SK-N-SH (cell line): Measurements from ENCODE around the gene NUFIP1. TPM values are rescaled to one million over a fixed set of nuclear protein-coding genes. Genes with fewer than 3 reads are reported as not detected.
A peak's percentile ranks its signal among the peaks of the same experiment; 100 is the strongest.

Experiments used
- CTCF ChIA-PET: fragments of 300-600, 350-600 bp; formaldehyde crosslinking; extraction: SDS; loops from one replicate; lab custom pipeline; 2021; lab: Yijun Ruan, JAX
- POLR2A ChIA-PET: fragments of 350-600 bp; sonication (Branson Sonifier 250); formaldehyde crosslinking; extraction: SDS; loops from one replicate; lab custom pipeline; 2020; ENCODE audit warnings: antibody characterized with exemption, inconsistent platforms; lab: Yijun Ruan, JAX
- DNase-seq: peaks from one replicate; pipeline ENCODE4 v3.0.0; 2012
- H2AFZ ChIP-seq: fragments of 200-600 bp; sonication (generic); 2 replicates; pipeline ENCODE4 v1.8.1; 2016; ENCODE audit warnings: antibody characterized with exemption, mild to moderate bottlenecking, low read depth
- H3F3A ChIP-seq: fragments of 200-600 bp; sonication (generic); replicated peaks from 2 replicates; pipeline ENCODE3; 2016; ENCODE audit warnings: antibody characterized with exemption, mild to moderate bottlenecking; ENCODE audit not compliant: insufficient read depth
- H3K27ac ChIP-seq, 2 experiments: fragments of 200-500 bp in 1 of 2; fragments of 200-600 bp in 1 of 2; sonication (Bioruptor generic) in 1 of 2; sonication (generic), shearing (Covaris generic) in 1 of 2; 2 replicates each; pipeline versions ENCODE4 v1.5.1 to v1.6.1; 2014 to 2016; ENCODE audit warnings: low read depth in 2 of 2, inconsistent platforms in 1 of 2, low read length in 1 of 2, mild to moderate bottlenecking in 1 of 2, mixed read lengths in 1 of 2
- H3K27me3 ChIP-seq: fragments of 200-600 bp; sonication (generic), shearing (Covaris generic); 2 replicates; pipeline ENCODE4 v1.6.1; 2016; ENCODE audit warnings: mixed run types; ENCODE audit not compliant: insufficient read depth
- H3K36me3 ChIP-seq, 2 experiments: fragments of 200-500 bp in 1 of 2; fragments of 200-600 bp in 1 of 2; sonication (Bioruptor generic) in 1 of 2; sonication (generic) in 1 of 2; replicated peaks in 1 of 2; 2 replicates each; pipeline versions ENCODE3 to v1.5.1; 2014 to 2016; ENCODE audit warnings: low read length in 1 of 2, mild to moderate bottlenecking in 1 of 2; ENCODE audit not compliant: insufficient read depth in 2 of 2, control insufficient read depth in 1 of 2
- H3K4me1 ChIP-seq, 2 experiments: fragments of 200-500 bp in 1 of 2; fragments of 200-600 bp in 1 of 2; sonication (Bioruptor generic) in 1 of 2; sonication (generic), shearing (Covaris generic) in 1 of 2; 2 replicates each; pipeline versions ENCODE4 v1.5.1 to v1.6.1; 2014 to 2016; ENCODE audit warnings: low read depth in 1 of 2, low read length in 1 of 2, mixed run types in 1 of 2; ENCODE audit not compliant: insufficient read depth in 2 of 2, control insufficient read depth in 1 of 2
- H3K4me2 ChIP-seq: fragments of 200-600 bp; sonication (generic), shearing (Covaris generic); 2 replicates; pipeline ENCODE4 v1.6.1; 2017; ENCODE audit warnings: mixed run types
- H3K4me3 ChIP-seq, 2 experiments: fragments of 200-500 bp in 1 of 2; fragments of 200-600 bp in 1 of 2; sonication (Bioruptor generic) in 1 of 2; sonication (generic), shearing (Covaris generic) in 1 of 2; 2 replicates each; pipeline versions ENCODE4 v1.5.1 to v1.8.1; 2014 to 2016; ENCODE audit warnings: low read depth in 2 of 2, inconsistent platforms in 1 of 2, low read length in 1 of 2, mild to moderate bottlenecking in 1 of 2, mixed read lengths in 1 of 2, moderate library complexity in 1 of 2
- H3K79me2 ChIP-seq: fragments of 200-600 bp; sonication (generic); 2 replicates; pipeline ENCODE4 v1.8.1; 2017; ENCODE audit warnings: mild to moderate bottlenecking; ENCODE audit not compliant: insufficient read depth
- H3K9ac ChIP-seq: fragments of 200-600 bp; sonication (generic); 2 replicates; pipeline ENCODE4 v1.6.1; 2017; ENCODE audit warnings: mixed run types
- H3K9me2 ChIP-seq: fragments of 200-600 bp; sonication (generic); 2 replicates; pipeline ENCODE4 v1.6.1; 2017; ENCODE audit warnings: mixed run types
- H3K9me3 ChIP-seq: fragments of 200-600 bp; sonication (generic); 2 replicates; pipeline ENCODE4 v1.6.1; 2017; ENCODE audit warnings: mixed run types, mild to moderate bottlenecking, moderate library complexity
- H4K20me1 ChIP-seq: fragments of 200-600 bp; sonication (generic); 2 replicates; pipeline ENCODE4 v1.6.1; 2017; ENCODE audit warnings: mild to moderate bottlenecking, mixed run types; ENCODE audit not compliant: insufficient read depth
- CHD2 ChIP-seq: fragments of 150-350 bp; IDR thresholded peaks from 2 replicates; pipeline ENCODE4 v1.6.1; 2018; ENCODE audit warnings: low read length; ENCODE audit not compliant: partially characterized antibody
- FOSL2 ChIP-seq: IDR thresholded peaks from 2 replicates; pipeline ENCODE4 v1.4.0; 2012; ENCODE audit warnings: low read depth, mild to moderate bottlenecking, moderate library complexity, borderline replicate concordance
- MEF2A ChIP-seq: IDR thresholded peaks from 2 replicates; pipeline ENCODE4 v1.4.0; 2012; ENCODE audit warnings: low read depth, borderline replicate concordance
- REST ChIP-seq: IDR thresholded peaks from 2 replicates; pipeline ENCODE4 v1.6.1; 2012; ENCODE audit warnings: mild to moderate bottlenecking, low read depth, low read length, moderate library complexity
- SIN3A ChIP-seq: IDR thresholded peaks from 2 replicates; pipeline ENCODE4 v1.6.1; 2012; ENCODE audit warnings: low read depth, mild to moderate bottlenecking, low read length, moderate library complexity, borderline replicate concordance
- WGBS: methylation state at CpG from one replicate; pipeline ENCODE4 v1.1.6; 2017; ENCODE audit warnings: low lambda C conversion rate; 5-methylcytosine and 5-hydroxymethylcytosine counted together
- polyA plus RNA-seq, 3 experiments: library from polyadenylated mRNA; depleted of rRNA; stranded (reverse); fragments of >200 nt; gene quantifications; 2 replicates each; pipeline ENCODE4 v1.2.3, GENCODE V29; 2012

NUFIP1 gene
- polyA plus RNA-seq, 1 of the 3 experiments (the other 2 are of a cell fraction) = 1.9 TPM

DNA sequence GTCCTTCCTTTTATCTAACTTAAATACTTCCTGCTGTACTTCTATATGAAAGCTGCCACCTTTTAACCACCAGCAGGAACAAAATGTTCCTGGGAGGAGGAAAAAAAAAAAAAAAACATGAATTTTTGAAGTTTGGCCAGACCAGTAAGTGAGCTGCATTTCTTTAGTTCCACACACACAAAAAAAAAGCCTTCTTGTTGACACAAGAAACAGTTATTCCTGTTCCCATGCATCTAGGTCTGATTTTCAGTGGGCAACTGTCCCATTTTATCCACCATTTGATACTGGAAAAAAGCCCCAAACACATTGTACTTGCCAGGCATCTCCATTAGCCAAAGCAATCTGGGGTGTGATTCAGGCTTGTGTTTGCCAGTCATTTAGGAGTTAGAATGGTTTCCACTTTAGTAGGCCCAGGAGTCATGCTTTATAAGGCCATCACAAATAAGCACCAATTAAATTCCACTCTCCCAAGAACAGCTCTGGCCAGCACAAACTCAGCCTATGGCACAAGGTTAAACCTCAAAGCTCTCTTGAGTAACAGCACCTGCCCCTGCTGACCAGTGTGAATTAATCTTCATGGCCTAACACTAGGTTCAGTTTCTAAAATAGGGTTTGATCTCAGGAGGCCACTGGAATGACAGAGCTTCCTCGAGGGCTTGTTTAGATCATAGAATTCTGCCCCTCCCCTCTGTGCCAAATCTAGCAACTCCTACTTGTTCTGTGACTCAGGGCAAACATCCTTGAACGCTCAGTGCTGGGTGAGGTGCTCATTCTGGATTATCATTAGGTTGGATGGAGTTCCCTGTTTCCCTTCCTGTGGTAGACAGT is 67.1 kb downstream of the NUFIP1 start:
- ChIA-PET CTCF (interaction anchor here (1.6 kb wide), 1 partner anchor 12 kb away, joined by 5 read pairs; no protein-coding TSS in a partner anchor), POLR2A (no interaction called here)
- Histone ChIP-seq H3K9me2 (no peaks in the 10 kb centered on the region), H3K4me2 (no peak overlapping the region), H3K27ac (peak overlapping the region; percentile 54 to 79; a peak in 3 of 4 replicates), H3K9ac (peak overlapping the region; percentile 12; the same call in 1 of the 2 replicates), H3K4me3 (no peak overlapping the region), H4K20me1 (no peaks in the 10 kb centered on the region), H3K9me3 (no peaks in the 10 kb centered on the region), H3K36me3 (no peaks in the 10 kb centered on the region), H3K79me2 (no peaks in the 10 kb centered on the region), H3K4me1 (peaks cover 8 to 20% of the 10 kb centered on the region in 2 experiments; a peak in 3 of 4 replicates), H3F3A (peaks cover 18% of the 10 kb centered on the region), H3K27me3 (no peaks in the 10 kb centered on the region), H2AFZ (peak overlapping the region; percentile 77; the same call in 1 of the 2 replicates)
- TF ChIP-seq MEF2A (no peak), FOSL2 (0 out of 2 replicates have a peak, but pooled peaks have one; percentile 11)
- WGBS = 47% methylated on average over 2 of the region's 2 CpGs
- no peak for DNase-seq

DNA sequence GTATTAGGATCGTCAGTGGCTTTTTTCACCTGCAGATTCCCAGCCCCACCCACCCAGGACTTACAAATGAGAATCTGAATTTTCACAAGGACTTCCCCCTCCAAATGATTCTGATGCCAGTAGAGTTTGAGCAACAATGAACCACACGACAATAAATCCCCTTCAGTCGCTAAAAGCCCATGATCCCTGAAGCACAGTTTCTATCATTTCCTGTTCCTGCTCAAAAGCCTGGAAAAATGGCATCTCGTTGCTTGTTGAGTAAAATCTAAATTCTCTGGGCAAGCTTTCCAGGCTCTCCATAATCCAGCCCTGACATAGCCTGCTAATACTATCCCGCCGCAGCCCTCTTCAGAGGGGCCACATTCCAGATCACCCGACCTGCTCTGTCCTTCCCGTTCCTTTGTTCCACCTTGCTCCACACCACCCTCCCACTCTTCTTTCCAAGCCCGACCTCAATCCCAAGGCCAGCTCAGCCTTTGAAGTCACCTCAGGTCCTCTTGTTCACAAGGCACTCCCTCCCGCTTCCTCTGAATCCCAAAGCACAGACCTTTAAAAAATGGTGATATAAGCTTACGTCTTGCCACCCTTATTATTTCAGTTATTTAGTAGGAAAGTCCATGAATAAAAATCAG is 67.9 kb downstream of the NUFIP1 start:
- no peak for DNase-seq
- TF ChIP-seq REST (no peak), MEF2A (no peak), CHD2 (no peak), SIN3A (no peak)
- H2AFZ ChIP-seq = no peak overlapping the region
- no peak overlapping the region for H3K4me3 ChIP-seq
- ChIA-PET CTCF (interaction anchor here (1.1 to 1.6 kb wide), 2 partner anchors 12 to 52 kb away, joined by 3 to 5 read pairs; no protein-coding TSS in a partner anchor), POLR2A (no interaction called here)
- H3K9ac ChIP-seq = no peak overlapping the region
- WGBS = 93% methylated on average over 11 of the region's 11 CpGs
- H3K36me3 ChIP-seq = no peaks in the 10 kb centered on the region
- no peaks in the 10 kb centered on the region for H4K20me1 ChIP-seq
- no peaks in the 10 kb centered on the region for H3K9me2 ChIP-seq
- no peaks in the 10 kb centered on the region for H3K9me3 ChIP-seq
- peak overlapping the region in 1 of 2 experiments; percentile 79; a peak in 3 of 4 replicates for H3K27ac ChIP-seq
- H3K4me2 ChIP-seq = no peak overlapping the region
- H3K79me2 ChIP-seq = no peaks in the 10 kb centered on the region
- H3K4me1 ChIP-seq = peaks cover 8 to 20% of the 10 kb centered on the region in 2 experiments; a peak in 3 of 4 replicates
- H3K27me3 ChIP-seq = no peaks in the 10 kb centered on the region
- peaks cover 18% of the 10 kb centered on the region for H3F3A ChIP-seq
